Measurements from ENCODE around the gene SHISA3. TPM values are rescaled to one million over a fixed set of nuclear protein-coding genes. Genes with fewer than 3 reads are reported as not detected.

SHISA3 gene
- total RNA-seq, 2 experiments from 2014 or later: 0.38 TPM; not detected in 1

DNA sequence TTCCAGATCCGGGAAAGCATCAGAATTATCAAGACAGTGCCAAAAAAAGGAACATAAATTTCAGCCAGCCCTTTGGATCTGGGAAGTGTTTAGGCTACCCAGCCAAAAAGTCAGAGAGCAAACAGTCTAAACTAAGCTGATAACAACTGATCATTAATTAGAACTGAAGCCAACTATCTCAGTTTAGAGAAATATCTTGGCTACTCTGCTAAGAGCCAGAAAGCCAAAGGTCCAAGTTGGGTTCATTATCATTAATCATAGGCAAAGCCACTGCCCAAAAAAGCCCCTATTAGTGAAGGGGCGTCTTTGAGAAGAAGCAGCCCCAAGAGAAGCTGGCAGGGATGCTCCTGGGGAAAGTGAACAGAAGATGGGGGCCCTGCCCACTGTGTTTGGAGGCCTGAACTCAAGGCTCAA lies 37.0 kb upstream of the SHISA3 start:
- CTCF ChIA-PET (ENCODE audit: unreplicated experiment): no interaction called here
- no peaks in the 10 kb centered on the region for H3K36me3 ChIP-seq (ENCODE audit: insufficient read depth, low read length)
- no peak for DNase-seq (ENCODE audit: low spot score)

GRCh38 chr4:42361456-42361855 lies 35.8 kb upstream of the SHISA3 start:
- TF ChIP-seq EZH2phosphoT487 (IDR thresholded peaks at IDR 0.05; ENCODE audit: borderline replicate concordance, low read depth, low read length) (no peak), CTCF (conservative IDR thresholded peaks at IDR 0.05; ENCODE audit: low read length) (no peak)
- BruUV-seq (replicated peaks): no TSS peak
- Histone ChIP-seq H3K4me1 (ENCODE audit: insufficient read depth, low read length, poor library complexity, severe bottlenecking) (no peaks in the 10 kb centered on the region), H3K4me3 (ENCODE audit: low read depth, low read length, poor library complexity, severe bottlenecking) (no peak overlapping the region), H3K79me2 (ENCODE audit: insufficient read depth, low read depth, low read length) (no peaks in the 10 kb centered on the region), H3K9me3 (ENCODE audit: low read length) (no peaks in the 10 kb centered on the region), H3K36me3 (ENCODE audit: insufficient read depth, low read length) (no peaks in the 10 kb centered on the region), H3K9me2 (ENCODE audit: insufficient read depth, low read length) (no peaks in the 10 kb centered on the region), H4K20me1 (ENCODE audit: insufficient read depth, low read length) (no peaks in the 10 kb centered on the region), H3K4me2 (ENCODE audit: low read length) (no peak overlapping the region), H2AFZ (ENCODE audit: low read length) (no peak overlapping the region), H3K27ac (ENCODE audit: low read depth, low read length, poor library complexity, severe bottlenecking) (no peak overlapping the region)
- intact Hi-C loops (cut with micrococcal nuclease; ENCODE audit: unreplicated experiment): no loop called here
- POLR2A ChIA-PET: no interaction called here
- CTCF ChIA-PET (ENCODE audit: unreplicated experiment): no interaction called here
- no peak for DNase-seq (ENCODE audit: low spot score)

More for the DNA sequence above, 37.0 kb upstream of the SHISA3 start:
- no peaks in the 10 kb centered on the region for H3K9me2 ChIP-seq (ENCODE audit: insufficient read depth, low read length)
- H3K9me3 ChIP-seq (ENCODE audit: low read length): no peaks in the 10 kb centered on the region
- TF ChIP-seq EZH2phosphoT487 (IDR thresholded peaks at IDR 0.05; ENCODE audit: borderline replicate concordance, low read depth, low read length) (no peak), CTCF (conservative IDR thresholded peaks at IDR 0.05; ENCODE audit: low read length) (no peak)
- no peaks in the 10 kb centered on the region for H3K4me1 ChIP-seq (ENCODE audit: insufficient read depth, low read length, poor library complexity, severe bottlenecking)
- no TSS peak for BruUV-seq (replicated peaks)
- H2AFZ ChIP-seq (ENCODE audit: low read length): no peak overlapping the region
- H3K79me2 ChIP-seq (ENCODE audit: insufficient read depth, low read depth, low read length): no peaks in the 10 kb centered on the region
- no peak overlapping the region for H3K4me3 ChIP-seq (ENCODE audit: low read depth, low read length, poor library complexity, severe bottlenecking)
- H3K27ac ChIP-seq (ENCODE audit: low read depth, low read length, poor library complexity, severe bottlenecking): no peak overlapping the region
- intact Hi-C loops (cut with micrococcal nuclease; ENCODE audit: unreplicated experiment): no loop called here
- no peaks in the 10 kb centered on the region for H4K20me1 ChIP-seq (ENCODE audit: insufficient read depth, low read length)
- POLR2A ChIA-PET: interaction anchor here (1.9 kb wide), 1 partner anchor 23 kb away, joined by 6 read pairs; no protein-coding TSS in a partner anchor
- H3K4me2 ChIP-seq (ENCODE audit: low read length): no peak overlapping the region

GRCh38 chr4:42362591-42362990 lies 34.7 kb upstream of the SHISA3 start:
- ChIA-PET CTCF (ENCODE audit: unreplicated experiment) (no interaction called here), POLR2A (no interaction called here)
- BruUV-seq (replicated peaks): no TSS peak
- Histone ChIP-seq H3K4me3 (ENCODE audit: low read depth, low read length, poor library complexity, severe bottlenecking) (no peak overlapping the region), H2AFZ (ENCODE audit: low read length) (no peak overlapping the region), H4K20me1 (ENCODE audit: insufficient read depth, low read length) (no peaks in the 10 kb centered on the region), H3K4me1 (ENCODE audit: insufficient read depth, low read length, poor library complexity, severe bottlenecking) (no peaks in the 10 kb centered on the region), H3K9me2 (ENCODE audit: insufficient read depth, low read length) (no peaks in the 10 kb centered on the region), H3K4me2 (ENCODE audit: low read length) (no peak overlapping the region), H3K9me3 (ENCODE audit: low read length) (no peaks in the 10 kb centered on the region), H3K36me3 (ENCODE audit: insufficient read depth, low read length) (no peaks in the 10 kb centered on the region), H3K79me2 (ENCODE audit: insufficient read depth, low read depth, low read length) (no peaks in the 10 kb centered on the region), H3K27ac (ENCODE audit: low read depth, low read length, poor library complexity, severe bottlenecking) (no peak overlapping the region)
- intact Hi-C loops (cut with micrococcal nuclease; ENCODE audit: unreplicated experiment): no loop called here
- DNase-seq (ENCODE audit: low spot score): no peak
- no peak for TF ChIP-seq CTCF (conservative IDR thresholded peaks at IDR 0.05; ENCODE audit: low read length)
- no peak for TF ChIP-seq EZH2phosphoT487 (IDR thresholded peaks at IDR 0.05; ENCODE audit: borderline replicate concordance, low read depth, low read length)
